Prostate gland (tissue), 2 donors: ENCODE measurements around the gene ADGRE1. TPM values are rescaled to one million over a fixed set of nuclear protein-coding genes. Genes with fewer than 3 reads are reported as not detected.

Experiments used
- DNase-seq: peaks from one replicate; pipeline ENCODE4 v3.0.0-alpha.2; 2019; ENCODE audit warnings: low spot score
- H3K27ac ChIP-seq, 2 donors: fragments of 200-600 bp; sonication (generic); 2 replicates each; pipeline ENCODE4 v1.5.1; 2017 to 2019
- H3K27me3 ChIP-seq: fragments of 200-600 bp; sonication (generic); replicated peaks from 2 replicates; pipeline ENCODE4 v1.5.1; 2019; ENCODE audit not compliant: insufficient read depth
- H3K36me3 ChIP-seq, 2 donors: fragments of 200-600 bp; sonication (generic); 1 replicate in 1 of 2; 2 replicates in 1 of 2; pipeline versions ENCODE4 v1.5.1 to v1.8.1; 2017 to 2019
- H3K4me1 ChIP-seq: fragments of 200-600 bp; sonication (generic); replicated peaks from 2 replicates; pipeline ENCODE4 v1.5.1; 2019
- H3K4me3 ChIP-seq, 2 donors: fragments of 200-600 bp; sonication (generic); 2 replicates each; pipeline ENCODE4 v1.5.1; 2017 to 2019
- H3K9me3 ChIP-seq: fragments of 200-600 bp; sonication (generic); 2 replicates; pipeline ENCODE4 v1.5.1; 2017
- POLR2A ChIP-seq: fragments of 450-650 bp; IDR thresholded peaks from one replicate; pipeline ENCODE4 v1.6.1; 2016; ENCODE audit warnings: antibody characterized with exemption, mild to moderate bottlenecking
- POLR2AphosphoS5 ChIP-seq: sonication (generic); formaldehyde crosslinking; IDR thresholded peaks from one replicate; pipeline ENCODE4 v1.6.1; 2017; ENCODE audit warnings: antibody characterized with exemption
- WGBS: methylation state at CpG from one replicate; pipeline ENCODE4 v1.1.5; 2018; 5-methylcytosine and 5-hydroxymethylcytosine counted together
- intact Hi-C: fragments of 100-400 bp; cut with DNase I; formaldehyde crosslinking; loops from one replicate; pipeline ENCODE4 v1.14.2; 2022
- total RNA-seq, 2 donors: library from RNA; depleted of rRNA; stranded (reverse); fragments of >200 nt; gene quantifications; one replicate each; pipeline ENCODE4 v1.1.0, GENCODE V29; 2016
- TF ChIP-seq, protein P1 (sequence below), 4 experiments: fragments of 200-600 bp in 2 of 4; fragments of 450-650 bp in 2 of 4; sonication (generic) in 2 of 4; IDR thresholded peaks; 1 replicate in 3 of 4; 2 replicates in 1 of 4; pipeline ENCODE4 v1.5.1; 2016 to 2019; ENCODE audit warnings: antibody characterized with exemption in 4 of 4, mild to moderate bottlenecking in 2 of 4, moderate library complexity in 2 of 4

ADGRE1 gene
- total RNA-seq, 2 donors from 2014 or later: 1.2 TPM; not detected in 1

GRCh38 chr19:6890938-6891337 lies 3.6 kb downstream of the ADGRE1 start:
- TF ChIP-seq POLR2AphosphoS5 (no peak), POLR2A (no peak)
- TF ChIP-seq, protein P1, sequence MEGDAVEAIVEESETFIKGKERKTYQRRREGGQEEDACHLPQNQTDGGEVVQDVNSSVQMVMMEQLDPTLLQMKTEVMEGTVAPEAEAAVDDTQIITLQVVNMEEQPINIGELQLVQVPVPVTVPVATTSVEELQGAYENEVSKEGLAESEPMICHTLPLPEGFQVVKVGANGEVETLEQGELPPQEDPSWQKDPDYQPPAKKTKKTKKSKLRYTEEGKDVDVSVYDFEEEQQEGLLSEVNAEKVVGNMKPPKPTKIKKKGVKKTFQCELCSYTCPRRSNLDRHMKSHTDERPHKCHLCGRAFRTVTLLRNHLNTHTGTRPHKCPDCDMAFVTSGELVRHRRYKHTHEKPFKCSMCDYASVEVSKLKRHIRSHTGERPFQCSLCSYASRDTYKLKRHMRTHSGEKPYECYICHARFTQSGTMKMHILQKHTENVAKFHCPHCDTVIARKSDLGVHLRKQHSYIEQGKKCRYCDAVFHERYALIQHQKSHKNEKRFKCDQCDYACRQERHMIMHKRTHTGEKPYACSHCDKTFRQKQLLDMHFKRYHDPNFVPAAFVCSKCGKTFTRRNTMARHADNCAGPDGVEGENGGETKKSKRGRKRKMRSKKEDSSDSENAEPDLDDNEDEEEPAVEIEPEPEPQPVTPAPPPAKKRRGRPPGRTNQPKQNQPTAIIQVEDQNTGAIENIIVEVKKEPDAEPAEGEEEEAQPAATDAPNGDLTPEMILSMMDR (IDR thresholded peaks at IDR 0.05): no peak
- WGBS: 62% methylated on average over 8 of the region's 8 CpGs
- peaks cover 3% of the 10 kb centered on the region for H3K27me3 ChIP-seq
- H3K4me3 ChIP-seq: no peak overlapping the region
- DNase-seq: no peak
- no peaks in the 10 kb centered on the region for H3K9me3 ChIP-seq
- no peaks in the 10 kb centered on the region for H3K4me1 ChIP-seq
- intact Hi-C loops: no loop called here
- H3K27ac ChIP-seq: no peak overlapping the region
- H3K36me3 ChIP-seq: no peaks in the 10 kb centered on the region

DNA sequence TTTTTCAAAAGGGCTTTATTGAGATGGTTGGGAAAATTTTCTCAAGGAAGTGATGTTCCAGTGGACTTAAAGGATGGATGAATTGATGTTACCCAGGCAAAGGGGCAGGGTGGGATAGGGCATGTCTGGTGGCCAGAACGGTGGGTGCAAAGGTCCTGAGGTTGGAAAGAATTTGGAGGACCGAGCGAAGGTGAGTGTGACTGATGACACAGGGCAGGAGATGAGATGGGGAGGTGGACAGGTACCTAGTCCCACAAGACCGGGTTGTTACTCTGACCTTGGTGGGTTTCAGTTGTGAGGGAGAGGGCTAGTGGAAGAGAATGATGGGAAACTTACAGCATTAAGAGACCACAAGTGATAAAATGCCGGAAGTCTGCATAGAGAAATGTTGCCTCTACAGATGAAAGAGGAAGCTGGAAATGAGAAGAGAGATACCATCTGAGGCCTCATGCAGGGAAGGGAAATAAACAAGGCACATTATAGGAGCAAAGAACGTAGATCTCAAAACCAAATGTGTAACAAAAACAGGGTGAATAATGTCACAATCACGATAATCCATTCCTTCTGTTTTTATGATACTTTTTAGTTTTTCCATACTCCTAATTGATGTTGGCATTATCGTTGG lies 4.5 kb downstream of the ADGRE1 start:
- Histone ChIP-seq H3K36me3 (no peaks in the 10 kb centered on the region), H3K27ac (no peak overlapping the region), H3K4me3 (no peak overlapping the region), H3K4me1 (no peaks in the 10 kb centered on the region), H3K9me3 (no peaks in the 10 kb centered on the region), H3K27me3 (peaks cover 2% of the 10 kb centered on the region)
- 74% methylated on average over 8 of the region's 8 CpGs for WGBS
- intact Hi-C loops: no loop called here
- no peak for DNase-seq
- TF ChIP-seq, protein P1 (IDR thresholded peaks at IDR 0.05): no peak
- TF ChIP-seq POLR2A (no peak), POLR2AphosphoS5 (no peak)

DNA sequence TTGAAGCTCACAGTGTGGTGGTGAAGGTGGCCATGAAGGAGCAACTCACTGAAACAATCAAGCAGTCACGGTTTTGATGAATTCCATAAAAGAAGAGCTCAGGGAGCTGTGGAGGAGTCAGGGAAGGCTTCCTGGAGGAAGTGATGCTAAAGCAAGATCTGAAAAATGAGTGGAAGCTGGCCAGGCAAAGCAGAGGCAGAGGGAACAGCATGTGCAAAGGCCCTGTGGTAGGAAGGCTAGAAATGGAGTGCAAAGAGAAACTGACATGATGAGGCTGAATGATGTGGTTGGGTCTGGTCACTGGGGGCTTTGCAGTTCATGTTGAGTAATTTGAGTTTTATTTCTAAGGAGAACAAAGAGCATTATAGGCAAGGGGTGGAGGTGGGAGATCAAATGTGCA lies 6.9 kb downstream of the ADGRE1 start:
- H3K27me3 ChIP-seq: peaks cover 2% of the 10 kb centered on the region
- no peak overlapping the region for H3K4me3 ChIP-seq
- H3K9me3 ChIP-seq: no peaks in the 10 kb centered on the region
- no peak overlapping the region for H3K27ac ChIP-seq
- DNase-seq: no peak
- H3K4me1 ChIP-seq: no peaks in the 10 kb centered on the region
- no peaks in the 10 kb centered on the region for H3K36me3 ChIP-seq
- intact Hi-C loops: no loop called here
- no peak for TF ChIP-seq POLR2A
- no peak for TF ChIP-seq POLR2AphosphoS5
- TF ChIP-seq, protein P1 (IDR thresholded peaks at IDR 0.05): no peak
- WGBS: 93% methylated on average over 1 of the region's 1 CpG

DNA sequence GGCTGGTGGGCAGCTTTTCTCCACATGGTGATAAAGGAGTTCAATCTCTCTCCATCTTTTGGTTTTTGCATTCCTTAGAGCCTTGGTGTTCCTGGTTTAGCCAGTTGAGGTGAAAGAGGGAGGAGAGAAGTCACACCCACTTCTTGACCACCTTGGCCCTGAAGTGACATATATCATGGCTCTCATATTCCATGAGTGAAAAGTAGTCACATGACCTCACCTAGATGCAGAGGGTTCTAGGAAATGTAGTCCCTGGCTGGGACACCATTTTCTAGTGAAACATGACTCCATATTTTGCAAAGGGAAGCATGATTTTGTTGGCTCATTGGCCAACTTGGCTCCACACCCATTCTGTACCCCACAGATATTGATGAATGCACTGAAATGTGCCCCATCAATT lies 16.1 kb downstream of the ADGRE1 start:
- H3K9me3 ChIP-seq: no peaks in the 10 kb centered on the region
- no peaks in the 10 kb centered on the region for H3K4me1 ChIP-seq
- intact Hi-C loops: no loop called here
- no peak for DNase-seq
- no peak for TF ChIP-seq POLR2AphosphoS5
- TF ChIP-seq, protein P1 (IDR thresholded peaks at IDR 0.05): no peak
- TF ChIP-seq POLR2A: no peak
- no peaks in the 10 kb centered on the region for H3K36me3 ChIP-seq
- H3K27me3 ChIP-seq: no peaks in the 10 kb centered on the region
- H3K4me3 ChIP-seq: no peak overlapping the region
- H3K27ac ChIP-seq: no peak overlapping the region

DNA sequence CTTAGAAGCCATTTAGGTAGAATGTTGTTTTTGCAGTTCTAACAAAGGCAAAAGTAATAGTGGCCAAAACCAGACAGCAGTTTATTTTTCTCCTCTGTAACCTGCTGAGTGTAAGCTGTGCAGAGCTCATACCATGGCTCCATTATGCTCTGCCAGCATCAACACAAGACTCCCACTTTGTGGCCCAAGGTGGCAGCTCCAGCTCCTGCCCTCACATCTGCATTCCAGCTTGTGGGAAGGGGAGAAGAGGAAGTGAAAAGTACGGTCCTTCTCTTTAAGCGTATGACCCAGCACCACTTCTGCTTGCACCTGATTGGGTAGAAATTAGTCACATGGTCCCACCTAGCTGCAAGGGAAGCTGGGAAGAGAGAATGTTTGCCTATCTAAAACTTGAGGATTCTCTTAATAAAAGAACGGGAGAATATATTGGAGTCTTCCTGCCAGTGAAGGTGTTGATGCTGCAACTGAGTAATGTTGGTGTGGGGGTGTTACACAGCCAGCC lies 19.2 kb downstream of the ADGRE1 start:
- WGBS: 85% methylated on average over 3 of the region's 3 CpGs
- H3K27me3 ChIP-seq: no peaks in the 10 kb centered on the region

More for the DNA sequence above, 19.2 kb downstream of the ADGRE1 start:
- H3K36me3 ChIP-seq: no peaks in the 10 kb centered on the region
- no peak overlapping the region for H3K27ac ChIP-seq
- TF ChIP-seq, protein P1 (IDR thresholded peaks at IDR 0.05): no peak
- TF ChIP-seq POLR2AphosphoS5: no peak
- no peak for TF ChIP-seq POLR2A
- no peak for DNase-seq
- H3K4me3 ChIP-seq: no peak overlapping the region
- intact Hi-C loops: no loop called here
- no peaks in the 10 kb centered on the region for H3K4me1 ChIP-seq
- H3K9me3 ChIP-seq: no peaks in the 10 kb centered on the region
